GM18519 (cell line): ENCODE measurements around the gene OLAH.
"Not testable (repeated sequence)": the region's sequence is repeated elsewhere in the genome, so short reads cannot be mapped to it uniquely, and the experiment has no call there.

Source experiments
- ATAC-seq: cut with Tn5 transposase; IDR thresholded peaks from one replicate; pipeline ENCODE4 v1.9.1; 2021; ENCODE audit warnings: mild to moderate bottlenecking, moderate library complexity; ENCODE audit not compliant: unreplicated experiment, low FRiP score

OLAH gene

DNA sequence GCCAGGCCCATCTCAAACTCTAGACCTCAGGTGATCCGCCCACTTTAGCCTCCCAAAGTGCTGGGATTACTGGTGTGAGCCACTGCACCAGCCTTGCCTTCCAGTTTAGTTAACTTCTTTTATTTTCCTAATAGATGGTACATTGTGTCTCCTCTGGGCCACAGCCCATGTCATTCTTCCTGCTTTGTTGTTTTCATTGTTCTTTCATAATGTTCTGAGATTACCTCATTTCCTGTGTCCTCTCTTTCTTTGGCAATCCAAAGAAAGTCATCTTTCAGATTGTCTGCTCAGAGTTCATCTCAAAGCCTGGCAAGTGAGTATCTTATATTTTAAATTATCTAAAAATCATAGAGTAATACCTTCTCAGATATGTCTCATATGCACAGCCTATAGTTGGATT, at the start of gene OLAH:
OLAH (plus strand) TSS at position 270 of the 400 bp plus-strand sequence. CDS start 3,346 bp downstream, outside the sequence.
- ATAC-seq = no peak

DNA sequence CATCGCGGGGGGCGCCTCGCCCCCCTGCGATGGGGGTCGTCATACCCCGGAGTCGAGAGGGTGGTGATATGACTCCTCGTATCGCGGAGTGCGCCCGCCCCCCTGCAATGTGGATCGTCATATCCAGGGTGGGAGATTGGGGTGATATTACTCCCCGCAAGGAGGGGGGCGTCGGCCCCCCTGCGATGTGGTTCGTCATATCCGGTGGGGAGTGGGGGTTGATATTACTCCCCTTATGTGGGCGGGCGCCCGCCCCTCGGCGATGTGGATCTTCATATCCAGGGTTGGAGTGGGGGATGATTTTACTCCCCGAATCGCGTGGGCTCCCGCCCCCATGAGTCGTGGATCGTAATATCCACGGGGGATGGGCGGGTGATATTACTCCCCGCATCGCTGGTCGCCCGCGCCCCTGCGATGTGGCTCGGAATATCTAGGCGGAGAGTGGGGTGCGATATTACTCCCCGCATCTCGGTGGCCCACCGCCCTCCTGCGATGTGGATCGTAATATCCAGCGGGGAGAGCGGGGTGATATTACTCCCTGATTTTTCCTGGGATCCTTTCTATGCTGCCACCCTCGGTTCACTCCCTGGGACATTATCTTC, 47.7 kb upstream of the OLAH start:
- ATAC-seq = no peak

DNA sequence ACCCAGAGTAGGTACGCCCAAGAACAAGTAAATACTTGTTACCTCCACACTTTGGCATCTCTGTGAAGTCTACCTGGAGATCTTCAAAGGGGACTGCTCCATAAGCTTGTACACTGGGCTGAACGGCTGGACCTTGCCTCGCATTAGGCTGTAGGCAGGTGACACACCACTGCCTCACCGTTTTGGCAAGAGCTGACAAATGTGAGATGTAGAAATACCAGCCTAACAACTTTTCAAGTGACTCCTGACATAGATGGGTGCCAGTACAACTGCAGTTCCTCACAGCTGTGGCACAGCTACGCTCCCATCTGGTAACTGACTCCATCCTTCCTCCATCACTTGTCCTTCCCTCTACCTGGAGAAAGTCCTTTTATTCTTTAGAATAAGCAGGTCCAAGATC, 30.2 kb upstream of the OLAH start:
- not testable (repeated sequence) for ATAC-seq

- no peak for ATAC-seq
Measured at GRCh38 chr10:15015451-15015850, 28.3 kb upstream of the OLAH start.

GRCh38 chr10:15020966-15021365, 22.8 kb upstream of the OLAH start:
- not testable (repeated sequence) for ATAC-seq

DNA sequence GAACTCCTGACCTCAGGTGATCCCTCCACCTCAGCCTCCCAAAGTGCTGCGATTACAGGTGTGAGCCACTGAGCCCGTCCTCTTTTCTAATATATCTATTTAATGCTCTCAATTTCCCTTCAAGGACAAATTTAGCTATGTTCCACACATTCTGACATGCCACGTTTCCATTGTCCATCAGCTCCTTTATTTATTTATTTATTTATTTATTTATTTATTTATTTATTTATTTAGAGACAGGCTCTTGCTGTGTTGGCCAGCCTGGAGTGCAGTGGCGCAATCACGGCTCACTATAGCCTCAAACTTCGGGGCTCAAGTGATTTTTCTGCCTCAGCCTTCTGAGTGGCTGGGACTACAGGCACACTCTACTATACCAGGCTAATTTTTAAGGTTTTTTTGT, 20.7 kb upstream of the OLAH start:
- not testable (repeated sequence) for ATAC-seq

DNA sequence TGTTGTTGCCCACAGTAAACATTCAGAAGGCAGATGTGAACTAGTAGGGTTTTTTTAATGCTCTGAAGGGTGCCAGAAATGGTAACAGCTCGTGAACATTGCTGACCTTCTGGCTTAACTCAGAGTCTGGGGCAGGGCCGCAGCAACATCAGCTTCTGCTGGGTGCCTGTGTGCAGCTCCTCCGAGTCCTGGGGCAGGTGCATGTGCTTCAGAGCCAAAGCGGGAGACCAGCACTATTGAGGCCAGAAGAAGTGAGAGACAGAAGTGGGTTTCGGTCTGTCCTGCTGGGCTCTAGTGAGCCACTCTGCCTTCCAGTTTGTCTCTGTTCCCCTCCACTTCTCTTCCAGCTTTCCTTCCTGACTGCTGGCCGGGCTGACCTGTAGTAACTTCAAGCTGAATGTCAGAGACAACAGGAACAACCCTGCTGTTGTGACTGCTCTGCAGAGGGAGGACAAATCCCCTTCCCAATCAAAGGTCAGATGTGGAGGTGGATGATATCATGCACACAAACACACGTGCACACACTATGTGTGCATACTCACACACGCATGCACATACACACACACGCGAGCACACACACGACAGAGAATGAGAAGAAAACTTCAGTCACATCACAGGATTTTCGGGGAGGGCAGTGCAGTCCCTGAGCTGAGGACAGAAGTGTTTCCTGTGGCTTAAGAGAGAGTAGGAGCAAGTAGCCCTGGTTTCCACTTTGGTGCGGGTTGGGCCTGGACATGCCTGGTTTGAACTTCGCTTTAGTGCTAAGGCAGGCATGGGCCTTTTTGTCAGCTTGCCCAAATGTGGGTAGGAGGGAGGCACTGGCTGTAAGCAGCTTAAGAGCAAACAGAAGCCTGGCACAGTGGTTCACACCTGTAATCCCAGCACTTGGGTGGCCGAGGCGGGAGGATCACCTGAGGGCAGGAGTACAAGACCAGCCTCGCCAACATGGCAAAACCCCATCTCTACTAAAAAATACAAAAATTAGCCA, 19.4 kb upstream of the OLAH start:
- ATAC-seq = not testable (repeated sequence)

DNA sequence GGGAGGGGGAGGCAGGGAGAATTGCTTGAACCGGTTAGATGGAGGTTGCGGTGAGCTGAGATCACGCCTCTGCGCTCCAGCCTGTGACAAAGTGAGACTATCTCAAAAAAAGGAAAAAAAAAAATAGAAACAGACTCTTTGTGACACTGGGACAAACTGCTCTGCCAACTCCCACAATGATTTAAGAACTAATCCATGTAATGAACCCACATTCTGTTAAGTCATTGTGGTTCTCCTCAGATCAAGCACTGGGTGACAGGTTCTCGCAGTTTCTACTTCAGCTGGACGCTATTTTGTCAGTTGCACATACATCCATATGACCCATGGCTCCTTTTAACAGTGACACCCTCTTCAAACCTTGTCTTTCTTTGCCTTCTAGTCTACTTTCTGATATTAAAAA, 18.7 kb upstream of the OLAH start:
- not testable (repeated sequence) for ATAC-seq

DNA sequence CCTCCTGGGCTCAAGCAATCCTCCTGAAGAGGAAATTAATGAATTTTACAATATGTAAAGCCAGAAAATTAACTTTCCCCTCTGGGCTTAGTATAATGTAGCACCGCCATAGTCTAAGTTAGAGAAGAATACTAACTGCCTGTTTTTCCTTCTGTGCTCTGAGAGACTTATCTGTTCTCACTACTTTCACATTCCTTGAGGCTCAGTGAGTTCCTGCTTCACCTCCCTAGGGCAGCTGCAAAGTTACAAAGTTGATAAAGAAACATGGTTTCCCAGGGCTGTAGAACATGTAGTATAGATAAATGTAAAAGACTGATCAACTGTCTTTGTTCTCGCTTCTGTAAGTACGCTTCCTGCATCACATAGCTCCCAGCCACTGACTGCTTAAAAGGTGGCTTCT, 16.0 kb upstream of the OLAH start:
- ATAC-seq = no peak

DNA sequence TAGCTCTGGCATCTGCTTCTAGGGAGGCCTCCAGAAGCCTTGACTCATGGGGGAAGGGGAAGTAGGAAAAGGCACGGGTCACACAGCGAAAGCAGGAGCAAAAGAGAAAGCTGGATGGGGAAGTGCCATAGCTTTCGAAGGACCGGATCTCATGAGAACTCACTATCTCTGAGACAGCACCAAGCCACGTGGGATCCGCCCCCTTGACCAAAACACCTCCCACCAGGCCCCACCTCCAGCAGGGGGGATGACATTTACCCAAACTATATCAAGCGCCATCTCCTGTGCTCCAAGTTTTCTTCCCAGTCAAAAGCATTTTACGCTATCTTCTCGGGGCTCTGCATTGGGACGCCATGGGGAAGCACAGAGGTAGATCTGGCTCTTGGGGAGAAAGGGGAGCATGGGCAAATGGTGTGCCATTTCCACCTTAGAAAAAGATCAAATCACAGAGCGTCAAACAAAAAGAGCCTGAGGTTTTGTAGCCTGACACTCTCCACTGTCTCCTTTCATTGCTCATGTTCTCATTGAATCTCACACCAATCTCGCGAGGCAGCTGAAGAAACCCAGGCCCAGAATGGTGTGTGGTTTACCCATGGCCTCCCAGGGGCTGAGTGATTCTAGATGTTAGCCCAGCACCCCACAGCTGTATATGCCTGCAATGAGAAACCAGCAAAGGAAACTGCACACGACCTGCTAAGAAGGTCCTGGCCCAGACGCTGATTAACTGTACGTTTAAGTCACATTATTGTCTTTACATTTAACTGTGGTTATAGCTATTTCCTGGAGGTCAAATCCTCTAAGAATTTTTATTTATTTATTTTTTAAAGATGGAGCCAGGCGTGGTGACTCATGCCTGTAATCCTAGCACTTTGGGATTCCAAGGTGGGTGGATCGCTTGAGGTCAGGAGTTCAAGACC, 8.1 kb upstream of the OLAH start:
- no peak for ATAC-seq

- ATAC-seq = no peak
Measured at GRCh38 chr10:15037691-15038090, 6.1 kb upstream of the OLAH start.

- ATAC-seq = no peak
Measured at GRCh38 chr10:15038416-15038815, 5.3 kb upstream of the OLAH start.

GRCh38 chr10:15045380-15045779, 1.6 kb downstream of the OLAH start:
- no peak for ATAC-seq

- no peak for ATAC-seq
Measured at GRCh38 chr10:15046626-15047025, 2.9 kb downstream of the OLAH start.

DNA sequence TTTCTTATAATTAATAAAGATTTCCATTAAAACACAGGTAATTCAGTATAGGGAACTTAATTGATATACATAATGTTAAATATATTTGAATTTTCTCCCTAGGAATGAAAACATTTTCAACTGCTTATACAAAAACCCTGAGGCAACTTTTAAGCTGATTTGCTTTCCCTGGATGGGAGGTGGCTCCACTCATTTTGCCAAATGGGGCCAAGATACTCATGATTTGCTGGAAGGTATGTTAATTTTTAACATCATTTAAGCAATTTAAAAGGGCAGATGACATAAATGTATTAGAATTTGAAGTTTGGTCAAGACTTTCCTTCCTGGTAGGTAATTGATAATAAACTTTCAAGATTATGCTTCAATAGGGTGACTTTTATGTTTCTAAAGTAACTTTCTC, 5.8 kb downstream of the OLAH start:
- ATAC-seq = no peak

DNA sequence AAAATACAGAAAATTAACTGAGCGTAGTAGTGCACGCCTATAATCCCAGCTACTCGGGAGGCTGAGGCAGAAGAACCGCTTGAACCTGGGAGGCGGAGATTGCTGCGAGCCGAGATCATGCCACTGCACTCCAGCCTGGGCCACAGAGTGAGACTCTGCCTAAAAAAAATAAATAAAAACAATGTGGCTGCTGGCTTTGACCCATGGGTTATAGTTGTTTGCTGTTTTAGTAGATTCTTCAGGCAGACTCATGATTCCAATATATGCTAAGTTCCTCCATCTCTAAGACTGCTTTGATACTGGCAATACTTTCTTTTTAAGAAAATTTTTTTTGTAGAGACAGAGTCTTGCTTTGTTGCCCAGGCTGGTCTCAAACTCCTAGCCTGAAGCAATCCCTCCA, 8.4 kb downstream of the OLAH start:
- no peak for ATAC-seq

- ATAC-seq = no peak
Measured at GRCh38 chr10:15053061-15053460, 9.3 kb downstream of the OLAH start.

DNA sequence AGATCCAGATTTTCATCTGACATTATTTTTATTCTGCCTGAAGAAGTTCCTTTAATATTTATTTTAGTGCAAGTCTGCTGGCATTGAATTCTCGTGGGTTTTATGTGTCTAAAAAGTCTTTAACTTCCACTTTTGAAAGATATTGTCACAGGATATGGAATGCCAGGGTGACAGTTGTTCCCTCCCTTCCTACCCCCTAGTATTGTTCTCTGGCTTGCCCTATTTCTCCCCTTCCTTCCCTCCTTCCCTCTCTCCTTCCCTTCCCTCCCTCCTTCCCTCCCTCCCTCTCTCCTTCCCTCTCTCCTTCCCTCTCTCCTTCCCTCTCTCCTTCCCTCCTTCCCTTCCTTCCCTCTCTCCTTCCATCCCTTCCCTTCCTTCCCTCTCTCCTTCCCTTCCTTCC, 14.9 kb downstream of the OLAH start:
- ATAC-seq = no peak

- ATAC-seq = no peak
Measured at GRCh38 chr10:15059914-15060313, 16.2 kb downstream of the OLAH start.

DNA sequence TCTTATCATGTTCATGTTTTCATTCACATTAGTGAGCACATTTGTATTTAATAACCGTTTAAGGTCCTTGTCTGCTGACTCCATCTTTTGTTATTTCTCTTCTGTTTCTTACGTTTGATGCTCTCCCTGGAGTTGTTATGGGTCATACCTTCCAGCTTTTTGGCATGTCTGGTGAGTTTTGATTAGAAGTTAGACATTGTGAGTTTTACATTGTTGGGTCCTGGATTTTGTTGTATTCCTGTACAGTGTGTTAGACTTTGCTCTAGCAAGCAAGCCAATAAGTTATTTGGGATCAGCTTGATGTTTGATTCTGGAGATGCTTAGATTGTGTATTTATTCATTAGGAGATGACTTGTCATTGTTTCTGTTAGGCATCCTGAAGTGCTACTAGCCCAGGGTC, 16.9 kb downstream of the OLAH start:
- ATAC-seq = no peak

GRCh38 chr10:15067154-15067553, 23.4 kb downstream of the OLAH start:
- ATAC-seq = no peak
